OCI-LY1 (cell line): ENCODE results near the gene SMIM9.
A peak's percentile ranks its signal among the peaks of the same experiment; 100 is the strongest.
"Not testable (repeated sequence)": the region's sequence is repeated elsewhere in the genome, so short reads cannot be mapped to it uniquely, and the experiment has no call there.

Experiments used
- H2AFZ ChIP-seq: fragments of 200-600 bp; sonication (generic), shearing (Covaris generic); 2 replicates; pipeline ENCODE4 v1.6.0; 2014; ENCODE audit warnings: antibody characterized with exemption, mild to moderate bottlenecking, low read length
- H3F3A ChIP-seq: fragments of 200-600 bp; sonication (generic), shearing (Covaris generic); 2 replicates; pipeline ENCODE4 v1.6.0; 2014; ENCODE audit warnings: mild to moderate bottlenecking, antibody characterized with exemption, low read length, moderate library complexity; ENCODE audit not compliant: insufficient read depth
- H3K27ac ChIP-seq: fragments of 200-600 bp; sonication (generic); 2 replicates; pipeline ENCODE4 v1.5.1; 2014; ENCODE audit warnings: low read length, mixed run types, mild to moderate bottlenecking, low read depth; ENCODE audit not compliant: poor library complexity, severe bottlenecking
- H3K27me3 ChIP-seq: fragments of 200-600 bp; sonication (generic); 2 replicates; pipeline ENCODE4 v1.6.0; 2014; ENCODE audit warnings: antibody characterized with exemption, mild to moderate bottlenecking, low read length, moderate library complexity; ENCODE audit not compliant: insufficient read depth
- H3K36me3 ChIP-seq: fragments of 200-600 bp; sonication (generic); 2 replicates; pipeline ENCODE4 v1.6.1; 2014; ENCODE audit warnings: mild to moderate bottlenecking, antibody characterized with exemption, low read length, moderate library complexity, mixed read lengths; ENCODE audit not compliant: insufficient read depth
- H3K4me1 ChIP-seq: fragments of 200-600 bp; sonication (generic); 2 replicates; pipeline ENCODE4 v1.5.1; 2014; ENCODE audit warnings: mild to moderate bottlenecking, low read length, moderate library complexity; ENCODE audit not compliant: insufficient read depth, severe bottlenecking
- H3K4me2 ChIP-seq: fragments of 200-600 bp; sonication (generic), shearing (Covaris generic); 2 replicates; pipeline ENCODE4 v1.6.1; 2014; ENCODE audit warnings: low read length
- H3K4me3 ChIP-seq: fragments of 200-600 bp; sonication (generic); 2 replicates; pipeline ENCODE4 v1.5.1; 2014; ENCODE audit warnings: low read length, low read depth, mild to moderate bottlenecking, mixed read lengths; ENCODE audit not compliant: poor library complexity, severe bottlenecking
- H3K79me2 ChIP-seq: fragments of 200-600 bp; shearing (Covaris generic); 2 replicates; pipeline ENCODE4 v1.6.1; 2016; ENCODE audit warnings: mixed run types, low read length, mixed read lengths; ENCODE audit not compliant: insufficient read depth
- H3K9ac ChIP-seq: fragments of 200-600 bp; sonication (generic), shearing (Covaris generic); 2 replicates; pipeline ENCODE4 v1.6.1; 2014; ENCODE audit warnings: mild to moderate bottlenecking, low read length, mixed read lengths
- H3K9me2 ChIP-seq: fragments of 200-600 bp; sonication (generic), shearing (Covaris generic); 2 replicates; pipeline ENCODE4 v1.6.1; 2014; ENCODE audit warnings: low read depth, mild to moderate bottlenecking, low read length, mixed read lengths
- H3K9me3 ChIP-seq: fragments of 200-600 bp; shearing (Covaris generic); 2 replicates; pipeline ENCODE4 v1.6.1; 2014; ENCODE audit warnings: low read length, mixed read lengths
- H4K20me1 ChIP-seq: fragments of 200-600 bp; sonication (generic), shearing (Covaris generic); 2 replicates; pipeline ENCODE4 v1.6.0; 2016; ENCODE audit warnings: mild to moderate bottlenecking, low read length; ENCODE audit not compliant: insufficient read depth
- EZH2 ChIP-seq: fragments of 200-600 bp; sonication (generic), shearing (Covaris generic); IDR thresholded peaks from 2 replicates; pipeline ENCODE4 v1.8.0; 2017; ENCODE audit warnings: borderline replicate concordance, mixed run types, mild to moderate bottlenecking, antibody characterized with exemption, low read length, moderate library complexity, mixed read lengths
- TF ChIP-seq, protein P1 (sequence below): fragments of 200-600 bp; sonication (generic), shearing (Covaris generic); IDR thresholded peaks from 2 replicates; pipeline ENCODE4 v1.5.1; 2017; ENCODE audit warnings: mild to moderate bottlenecking, antibody characterized with exemption, low read length, moderate library complexity, mixed read lengths

The SMIM9 gene

DNA sequence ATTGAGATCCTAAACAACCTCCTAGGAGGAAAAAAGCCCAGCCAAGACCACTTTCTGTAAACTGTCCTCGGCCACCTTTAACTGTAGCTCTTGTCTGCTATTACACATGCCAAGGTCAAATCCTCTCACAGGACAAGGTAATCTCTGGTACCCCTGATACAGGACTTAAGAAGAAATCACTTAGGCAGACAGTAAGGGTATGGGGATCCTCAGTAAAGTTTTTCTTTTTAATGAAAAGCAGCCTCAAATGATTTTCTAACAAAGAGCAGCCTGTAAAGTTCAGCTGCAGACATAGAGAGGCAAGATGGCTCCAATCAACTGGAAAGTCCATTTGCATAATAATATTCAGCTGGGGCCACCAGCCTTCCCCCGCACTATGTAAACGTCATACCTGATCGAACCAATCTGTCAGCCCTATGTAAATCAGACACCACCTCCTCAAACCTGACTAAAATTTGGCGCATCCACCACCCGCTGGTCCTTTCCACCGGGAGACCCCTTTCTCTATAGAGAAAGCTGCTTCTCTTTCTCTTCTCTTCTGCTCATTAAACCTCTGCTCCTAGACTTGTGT lies 14.6 kb downstream of the SMIM9 start:
- H3F3A ChIP-seq = no peaks in the 10 kb centered on the region
- peak overlapping the region; percentile 63 for H3K27ac ChIP-seq
- H3K9me3 ChIP-seq = no peaks in the 10 kb centered on the region
- H3K79me2 ChIP-seq = no peaks in the 10 kb centered on the region
- H3K9ac ChIP-seq = no peak overlapping the region
- peak overlapping the region; percentile 8; the same call in 1 of the 2 replicates for H2AFZ ChIP-seq
- peak overlapping the region; percentile 9 for H3K4me3 ChIP-seq
- no peak for TF ChIP-seq EZH2
- TF ChIP-seq, protein P1, sequence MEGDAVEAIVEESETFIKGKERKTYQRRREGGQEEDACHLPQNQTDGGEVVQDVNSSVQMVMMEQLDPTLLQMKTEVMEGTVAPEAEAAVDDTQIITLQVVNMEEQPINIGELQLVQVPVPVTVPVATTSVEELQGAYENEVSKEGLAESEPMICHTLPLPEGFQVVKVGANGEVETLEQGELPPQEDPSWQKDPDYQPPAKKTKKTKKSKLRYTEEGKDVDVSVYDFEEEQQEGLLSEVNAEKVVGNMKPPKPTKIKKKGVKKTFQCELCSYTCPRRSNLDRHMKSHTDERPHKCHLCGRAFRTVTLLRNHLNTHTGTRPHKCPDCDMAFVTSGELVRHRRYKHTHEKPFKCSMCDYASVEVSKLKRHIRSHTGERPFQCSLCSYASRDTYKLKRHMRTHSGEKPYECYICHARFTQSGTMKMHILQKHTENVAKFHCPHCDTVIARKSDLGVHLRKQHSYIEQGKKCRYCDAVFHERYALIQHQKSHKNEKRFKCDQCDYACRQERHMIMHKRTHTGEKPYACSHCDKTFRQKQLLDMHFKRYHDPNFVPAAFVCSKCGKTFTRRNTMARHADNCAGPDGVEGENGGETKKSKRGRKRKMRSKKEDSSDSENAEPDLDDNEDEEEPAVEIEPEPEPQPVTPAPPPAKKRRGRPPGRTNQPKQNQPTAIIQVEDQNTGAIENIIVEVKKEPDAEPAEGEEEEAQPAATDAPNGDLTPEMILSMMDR = no peak
- H3K4me2 ChIP-seq = peak overlapping the region; percentile 32
- H4K20me1 ChIP-seq = no peaks in the 10 kb centered on the region
- peaks cover 18% of the 10 kb centered on the region for H3K4me1 ChIP-seq
- H3K36me3 ChIP-seq = no peaks in the 10 kb centered on the region; the same call in 1 of the 2 replicates
- no peaks in the 10 kb centered on the region for H3K9me2 ChIP-seq
- no peaks in the 10 kb centered on the region for H3K27me3 ChIP-seq

DNA sequence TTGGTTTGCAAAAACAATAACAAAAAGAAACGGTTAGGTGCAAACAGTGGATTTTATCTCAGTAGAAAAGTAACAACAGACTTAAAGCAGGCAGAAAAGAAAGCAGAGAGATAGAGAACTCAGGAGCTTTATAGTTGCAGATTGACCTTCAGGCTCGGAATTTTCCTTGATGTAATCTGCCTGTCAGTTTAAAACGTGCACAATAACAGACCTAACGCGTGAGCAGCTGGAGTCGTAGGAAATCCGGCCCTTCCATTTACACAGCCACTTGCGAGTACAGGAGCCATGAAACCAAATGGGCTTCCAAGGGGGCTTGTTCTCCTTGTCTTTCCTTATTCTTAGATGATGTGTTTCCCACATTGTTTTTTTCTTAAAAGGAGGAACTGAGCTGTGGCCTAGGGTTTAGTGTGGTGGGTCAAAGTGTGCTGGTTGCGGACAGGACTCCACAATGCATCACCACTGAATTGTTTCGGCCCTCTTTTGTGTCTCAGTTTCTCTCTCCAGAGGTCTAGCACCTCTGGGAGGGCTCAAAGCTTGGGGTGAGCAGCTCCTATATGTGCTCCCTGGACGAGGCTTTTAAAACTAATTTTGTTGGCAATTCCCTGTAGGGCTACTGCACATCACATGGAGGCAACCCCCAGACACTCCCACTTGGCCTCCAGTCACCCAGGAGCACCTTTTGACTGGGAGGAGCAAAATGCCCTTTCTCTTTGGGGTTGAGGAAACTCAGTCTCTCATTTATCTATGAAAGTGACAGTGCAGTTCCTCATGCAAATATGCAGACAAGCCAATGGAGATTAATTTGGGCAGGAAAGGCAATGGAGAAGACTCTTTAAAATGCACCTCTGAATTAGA lies 15.3 kb downstream of the SMIM9 start:
- no peaks in the 10 kb centered on the region for H3K27me3 ChIP-seq
- no peak overlapping the region for H3K9ac ChIP-seq
- no peaks in the 10 kb centered on the region for H3K9me3 ChIP-seq
- no peaks in the 10 kb centered on the region for H3F3A ChIP-seq
- H4K20me1 ChIP-seq = no peaks in the 10 kb centered on the region
- H3K4me3 ChIP-seq = no peak overlapping the region
- no peaks in the 10 kb centered on the region; the same call in 1 of the 2 replicates for H3K36me3 ChIP-seq
- H2AFZ ChIP-seq = peak overlapping the region; percentile 8; the same call in 1 of the 2 replicates
- no peaks in the 10 kb centered on the region for H3K79me2 ChIP-seq
- H3K27ac ChIP-seq = peak overlapping the region; percentile 63
- TF ChIP-seq, protein P1 = no peak
- no peak for TF ChIP-seq EZH2
- peaks cover 18% of the 10 kb centered on the region for H3K4me1 ChIP-seq
- peak overlapping the region; percentile 32 for H3K4me2 ChIP-seq
- no peaks in the 10 kb centered on the region for H3K9me2 ChIP-seq

DNA sequence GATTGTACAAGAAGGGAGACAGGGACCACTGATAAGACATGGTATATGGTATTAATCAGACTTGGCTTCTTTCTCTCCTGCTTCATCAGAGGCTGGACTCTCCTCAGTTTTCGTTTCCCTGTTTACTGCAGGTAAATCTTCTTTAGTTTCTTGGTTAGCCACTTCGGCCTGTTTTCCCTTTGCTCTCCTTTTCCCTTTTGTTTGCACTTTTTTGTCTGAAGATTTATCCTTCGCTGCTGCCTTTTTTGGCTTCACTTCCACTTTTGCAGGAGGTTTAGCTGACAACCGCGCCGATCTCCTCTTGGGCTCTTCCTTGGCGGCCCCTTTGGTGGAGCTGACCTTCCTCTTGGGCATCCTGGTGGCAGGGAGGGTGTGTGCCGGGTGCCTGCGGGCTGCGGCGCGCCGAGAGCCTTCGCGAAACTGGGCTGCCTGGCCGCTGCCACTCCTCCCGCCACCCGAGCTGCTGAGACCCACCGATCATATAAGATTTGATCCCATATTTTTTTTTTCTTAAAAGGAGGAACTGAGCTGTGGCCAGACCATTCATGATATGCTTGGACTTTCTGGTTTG lies 17.3 kb downstream of the SMIM9 start:
- H3K9me3 ChIP-seq, H3K9me2 ChIP-seq, H3K9ac ChIP-seq, H3K27me3 ChIP-seq, H3K4me2 ChIP-seq, H4K20me1 ChIP-seq, H3K79me2 ChIP-seq, H3K36me3 ChIP-seq, H3F3A ChIP-seq, H3K4me3 ChIP-seq, H3K27ac ChIP-seq, H2AFZ ChIP-seq: not testable (repeated sequence)
- peaks cover 18% of the 10 kb centered on the region for H3K4me1 ChIP-seq

DNA sequence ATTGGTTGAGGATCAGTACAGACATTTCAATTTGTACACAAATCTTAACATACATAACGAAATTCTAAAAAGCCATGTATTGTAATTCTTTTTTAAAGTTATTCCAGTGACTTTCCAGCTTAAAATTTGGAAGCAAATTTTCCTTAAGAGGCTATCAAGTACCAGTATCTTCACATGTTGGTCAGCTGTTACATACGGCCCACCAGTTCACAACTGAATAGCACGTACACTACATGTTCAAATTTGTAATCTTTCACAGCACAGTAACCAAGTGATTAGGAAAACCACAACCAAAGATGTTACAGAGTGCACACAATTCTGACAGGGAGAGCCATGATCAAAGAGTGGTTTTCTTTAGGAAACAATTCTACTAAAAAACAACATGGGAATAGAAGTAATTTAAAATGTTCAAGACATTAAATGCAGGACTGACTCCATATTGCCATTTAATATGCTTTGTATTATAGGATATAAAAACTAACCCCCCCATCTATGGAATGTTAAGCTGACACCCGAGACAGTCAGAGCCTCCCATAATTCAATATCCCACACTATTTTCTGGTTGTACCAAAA lies 18.1 kb downstream of the SMIM9 start:
- not testable (repeated sequence) for H3K9me3 ChIP-seq, H4K20me1 ChIP-seq, H3K27ac ChIP-seq, H3K9ac ChIP-seq, H3K79me2 ChIP-seq, H3K9me2 ChIP-seq, H2AFZ ChIP-seq, H3K36me3 ChIP-seq, H3K4me2 ChIP-seq, H3F3A ChIP-seq, H3K4me3 ChIP-seq, H3K27me3 ChIP-seq
- H3K4me1 ChIP-seq = peaks cover 18% of the 10 kb centered on the region
